Left ventricle myocardium inferior (tissue), 1 donor: ENCODE data around the gene TMEM205. TPM values are rescaled to one million over a fixed set of nuclear protein-coding genes. Genes with fewer than 3 reads are reported as not detected.
A peak's percentile ranks its signal among the peaks of the same experiment; 100 is the strongest.
"Not testable (repeated sequence)": the region's sequence is repeated elsewhere in the genome, so short reads cannot be mapped to it uniquely, and the experiment has no call there.

Experiments used
- DNase-seq: peaks from one replicate; pipeline ENCODE4 v3.0.0-alpha.2; 2020
- H3K27ac ChIP-seq: fragments of 200-600 bp; replicated peaks from 2 replicates; pipeline ENCODE4 v1.8.0; 2021
- H3K27me3 ChIP-seq: fragments of 200-600 bp; 2 replicates; pipeline ENCODE4 v1.8.0; 2021; ENCODE audit warnings: low read depth
- H3K36me3 ChIP-seq: fragments of 200-600 bp; 2 replicates; pipeline ENCODE4 v1.8.0; 2021
- H3K4me1 ChIP-seq: fragments of 200-600 bp; 2 replicates; pipeline ENCODE4 v1.8.0; 2021
- H3K4me3 ChIP-seq: fragments of 200-600 bp; 2 replicates; pipeline ENCODE4 v1.8.0; 2021; ENCODE audit warnings: mild to moderate bottlenecking, moderate library complexity
- H3K9me3 ChIP-seq: fragments of 200-600 bp; replicated peaks from 2 replicates; pipeline ENCODE4 v1.8.0; 2021
- intact Hi-C: fragments of 100-400 bp; cut with micrococcal nuclease; formaldehyde crosslinking; loops from one replicate; pipeline ENCODE4 v1.11.0; 2022
- total RNA-seq: library from RNA; stranded (reverse); fragmentation: NEBNext Ultra II Directional; extraction: Animal tissue kit (Norgen Biotek cat#: 25700); gene quantifications from one replicate; pipeline ENCODE4 v1.2.1, GENCODE V29; 2021
- TF ChIP-seq, protein P1 (sequence below): fragments of 200-600 bp; IDR thresholded peaks from 2 replicates; pipeline ENCODE4 v1.8.0; 2021; ENCODE audit warnings: antibody characterized with exemption, mild to moderate bottlenecking, borderline replicate concordance
- donor health status: DM: no; HTN: yes; CAD: no; lungs with severe emphysema.

The TMEM205 gene
- total RNA-seq, 1 donor from 2014 or later: 77.8 TPM

DNA sequence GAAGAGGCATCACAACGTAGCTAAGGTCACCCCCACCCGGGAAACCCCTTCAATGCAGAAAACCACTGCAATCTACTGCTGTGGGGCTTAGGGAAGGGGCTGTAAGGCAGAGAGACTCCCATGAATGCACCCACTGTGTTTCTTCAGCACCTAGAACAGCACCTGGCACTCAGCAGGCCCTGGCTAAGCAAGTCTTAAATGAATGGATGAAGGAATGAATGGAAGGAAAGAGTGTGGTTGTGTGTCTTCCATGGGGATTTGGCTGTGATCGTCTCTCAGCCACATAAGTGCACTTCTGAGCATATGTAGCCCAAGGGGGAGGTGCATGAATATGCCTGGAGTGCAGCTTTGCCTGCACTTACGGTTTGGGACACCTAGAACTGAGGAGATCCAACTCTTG is 3.1 kb upstream of the TMEM205 start:
- peaks cover 9% of the 10 kb centered on the region for H3K9me3 ChIP-seq
- TF ChIP-seq, protein P1, sequence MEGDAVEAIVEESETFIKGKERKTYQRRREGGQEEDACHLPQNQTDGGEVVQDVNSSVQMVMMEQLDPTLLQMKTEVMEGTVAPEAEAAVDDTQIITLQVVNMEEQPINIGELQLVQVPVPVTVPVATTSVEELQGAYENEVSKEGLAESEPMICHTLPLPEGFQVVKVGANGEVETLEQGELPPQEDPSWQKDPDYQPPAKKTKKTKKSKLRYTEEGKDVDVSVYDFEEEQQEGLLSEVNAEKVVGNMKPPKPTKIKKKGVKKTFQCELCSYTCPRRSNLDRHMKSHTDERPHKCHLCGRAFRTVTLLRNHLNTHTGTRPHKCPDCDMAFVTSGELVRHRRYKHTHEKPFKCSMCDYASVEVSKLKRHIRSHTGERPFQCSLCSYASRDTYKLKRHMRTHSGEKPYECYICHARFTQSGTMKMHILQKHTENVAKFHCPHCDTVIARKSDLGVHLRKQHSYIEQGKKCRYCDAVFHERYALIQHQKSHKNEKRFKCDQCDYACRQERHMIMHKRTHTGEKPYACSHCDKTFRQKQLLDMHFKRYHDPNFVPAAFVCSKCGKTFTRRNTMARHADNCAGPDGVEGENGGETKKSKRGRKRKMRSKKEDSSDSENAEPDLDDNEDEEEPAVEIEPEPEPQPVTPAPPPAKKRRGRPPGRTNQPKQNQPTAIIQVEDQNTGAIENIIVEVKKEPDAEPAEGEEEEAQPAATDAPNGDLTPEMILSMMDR: no peak
- H3K4me1 ChIP-seq: peaks cover 27% of the 10 kb centered on the region
- intact Hi-C loops: no loop called here
- H3K36me3 ChIP-seq: no peaks in the 10 kb centered on the region
- H3K4me3 ChIP-seq: no peak overlapping the region
- no peaks in the 10 kb centered on the region for H3K27me3 ChIP-seq
- H3K27ac ChIP-seq: no peak overlapping the region
- DNase-seq: no peak

DNA sequence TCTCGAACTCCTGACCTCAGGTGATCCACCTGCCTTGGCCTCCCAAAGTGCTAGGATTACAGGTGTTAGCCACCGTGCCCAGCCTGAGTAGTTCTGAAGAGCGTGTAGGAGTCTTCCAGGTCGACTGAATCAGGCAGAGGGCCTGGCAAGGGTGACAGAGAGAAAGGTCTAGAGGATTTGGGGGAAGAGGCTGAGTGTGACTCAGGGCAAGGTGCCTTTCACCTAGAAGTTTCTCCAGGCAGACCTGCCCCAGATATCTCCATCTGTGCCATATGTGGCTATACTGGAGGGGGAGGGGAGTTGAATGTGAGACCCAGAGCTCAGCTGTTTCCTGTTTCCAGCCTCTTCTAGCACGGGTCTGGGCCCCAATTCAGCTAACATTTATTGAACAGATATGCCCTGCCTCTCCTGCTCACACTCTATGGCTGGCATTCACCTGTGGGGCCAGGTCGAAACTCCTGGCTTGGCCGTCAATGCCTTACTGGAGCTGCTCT is 1.5 kb upstream of the TMEM205 start:
- TF ChIP-seq, protein P1: no peak
- H3K36me3 ChIP-seq: peaks cover 3% of the 10 kb centered on the region
- H3K4me1 ChIP-seq: peaks cover 33% of the 10 kb centered on the region
- DNase-seq: no peak
- intact Hi-C loops: no loop called here
- H3K9me3 ChIP-seq: peaks cover 9% of the 10 kb centered on the region
- no peaks in the 10 kb centered on the region for H3K27me3 ChIP-seq
- no peak overlapping the region for H3K4me3 ChIP-seq
- no peak overlapping the region for H3K27ac ChIP-seq

DNA sequence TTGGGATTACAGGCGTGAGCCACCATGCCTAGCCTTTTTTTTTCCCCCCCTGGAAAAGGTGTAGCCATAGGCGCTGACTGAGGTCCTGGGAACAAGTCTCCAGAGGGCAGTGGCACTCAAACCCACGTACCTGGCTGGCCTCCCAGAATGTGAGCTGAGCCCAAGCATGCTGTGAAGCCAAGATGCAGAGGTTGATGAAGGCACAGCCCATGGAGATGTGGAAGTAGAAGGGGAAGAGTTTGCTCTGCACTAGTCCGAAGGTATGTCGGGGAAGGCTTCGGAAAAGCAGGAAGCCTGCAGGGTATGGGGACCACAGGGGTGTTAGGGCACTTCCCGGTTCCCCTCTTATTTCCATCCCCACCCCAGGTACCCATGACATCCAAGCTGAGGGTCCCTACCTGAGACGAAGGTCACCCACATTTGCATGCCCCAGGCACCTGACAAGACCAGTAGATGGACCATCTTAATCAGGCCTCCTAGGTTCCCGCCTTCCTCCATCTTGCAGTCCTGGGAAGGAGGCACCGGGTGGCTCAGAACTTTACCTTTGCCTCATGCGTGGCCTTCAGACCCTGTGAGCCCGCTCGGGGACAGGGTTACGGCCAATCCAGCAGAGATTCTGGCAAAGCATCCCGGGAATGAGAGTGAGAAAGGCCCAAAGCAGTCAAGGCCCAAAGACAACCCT is 805 bp downstream of the TMEM205 start:
- Histone ChIP-seq H3K27me3 (no peaks in the 10 kb centered on the region), H3K36me3 (peaks cover 17% of the 10 kb centered on the region), H3K27ac (peak overlapping the region; percentile 89), H3K9me3 (peaks cover 9% of the 10 kb centered on the region), H3K4me1 (peaks cover 34% of the 10 kb centered on the region), H3K4me3 (peak overlapping the region; percentile 91)
- no peak for DNase-seq
- TF ChIP-seq, protein P1: no peak
- intact Hi-C loops: no loop called here

DNA sequence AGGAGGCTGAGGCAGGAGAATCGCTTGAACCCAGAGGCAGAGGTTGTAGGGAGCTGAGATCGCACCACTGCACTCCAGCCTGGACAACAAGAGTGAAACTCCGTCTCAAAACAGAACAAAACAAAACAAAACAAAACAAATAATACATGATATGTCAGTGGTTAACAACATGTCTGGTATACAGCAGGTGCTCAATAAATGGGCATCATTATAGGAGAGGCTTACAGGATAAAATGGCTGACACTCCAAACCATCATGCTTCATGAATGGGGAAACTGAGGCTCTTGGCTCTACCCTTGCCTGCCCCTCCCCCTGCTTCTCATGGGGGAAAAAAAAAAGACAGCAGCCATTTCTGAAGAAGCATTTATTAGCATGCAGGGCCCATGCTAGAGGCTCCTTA is 3.6 kb downstream of the TMEM205 start:
- Histone ChIP-seq H3K36me3 (peaks cover 17% of the 10 kb centered on the region), H3K4me3 (no peak overlapping the region), H3K4me1 (peaks cover 59% of the 10 kb centered on the region), H3K9me3 (no peaks in the 10 kb centered on the region), H3K27me3 (no peaks in the 10 kb centered on the region), H3K27ac (no peak overlapping the region)
- TF ChIP-seq, protein P1: no peak
- intact Hi-C loops: no loop called here
- DNase-seq: no peak

DNA sequence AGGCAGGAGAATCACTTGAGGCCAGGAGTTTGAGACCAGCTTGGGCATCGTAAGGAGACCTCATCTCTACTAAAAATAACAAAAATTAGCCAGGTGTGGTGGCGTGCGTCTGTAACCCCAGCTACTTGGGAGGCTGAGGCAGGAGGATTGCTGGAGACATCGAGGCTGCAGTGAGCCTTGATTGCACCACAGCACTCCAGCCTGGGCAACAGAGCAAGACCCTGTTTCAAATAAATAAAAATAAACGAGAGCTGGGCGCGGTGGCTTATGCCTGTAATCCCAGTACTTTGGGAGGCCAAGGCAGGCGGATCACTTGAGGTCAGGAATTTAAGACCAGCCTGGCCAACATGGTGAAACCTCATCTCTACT is 6.0 kb downstream of the TMEM205 start:
- Histone ChIP-seq H3K4me1 (peaks cover 41% of the 10 kb centered on the region), H3K27ac (peak overlapping the region; percentile 88), H3K36me3 (peaks cover 37% of the 10 kb centered on the region), H3K4me3 (peak overlapping the region; percentile 88)
- H3K27me3 ChIP-seq, H3K9me3 ChIP-seq, intact Hi-C loops, DNase-seq: not testable (repeated sequence)
